Mucosa of descending colon (tissue), 3 donors: Measurements from ENCODE around the gene COMMD1. TPM values are rescaled to one million over a fixed set of nuclear protein-coding genes. Genes with fewer than 3 reads are reported as not detected.

Experiments
- ATAC-seq: fragments of 200-7000 bp; cut with Tn5 transposase; one replicate; pipeline ENCODE4 v1.9.1; 2020; ENCODE audit warnings: mild to moderate bottlenecking, moderate library complexity
- DNase-seq, 3 donors: peaks; one replicate each; pipeline ENCODE4 v3.0.0-alpha.2; 2020
- H3K36me3 ChIP-seq: fragments of 200-600 bp; one replicate; pipeline ENCODE4 v1.8.0; 2021; ENCODE audit warnings: low read depth, mild to moderate bottlenecking
- H3K4me1 ChIP-seq: fragments of 200-600 bp; one replicate; pipeline ENCODE4 v1.8.0; 2021; ENCODE audit warnings: low read depth, mild to moderate bottlenecking
- H3K4me3 ChIP-seq: fragments of 200-600 bp; one replicate; pipeline ENCODE4 v1.8.0; 2021; ENCODE audit warnings: mild to moderate bottlenecking
- H3K9me3 ChIP-seq: fragments of 200-600 bp; one replicate; pipeline ENCODE4 v1.8.0; 2021; ENCODE audit warnings: mild to moderate bottlenecking
- CTCF ChIP-seq: fragments of 200-600 bp; IDR thresholded peaks from one replicate; pipeline ENCODE4 v1.8.0; 2022; ENCODE audit warnings: antibody characterized with exemption, mild to moderate bottlenecking
- intact Hi-C, 2 donors: fragments of 100-400 bp; cut with DNase I in 1 of 2; cut with micrococcal nuclease in 1 of 2; formaldehyde crosslinking; loops; one replicate each; pipeline versions ENCODE4 v1.11.0 to v1.11.1; 2022; cut with DNase I, micrococcal nuclease
- total RNA-seq, 3 donors: library from RNA; stranded (reverse); fragmentation: NEBNext Ultra II Directional in 2 of 3; extraction: Animal tissue kit (Norgen Biotek cat#: 25700) in 2 of 3; gene quantifications; one replicate each; pipeline versions ENCODE4 v1.2.1 to v1.2.4, GENCODE V29; 2021 to 2023
- donor health status: DM: no; HTN: no; CAD: no; lungs with moderate emphysema.
- donor health status: DM: no; HTN: no; CAD: no.
- donor health status: DM: no; HTN: yes; CAD: no.

COMMD1 gene
- total RNA-seq, 3 donors from 2014 or later = 21.5 to 33.5 (median 24.8) TPM

GRCh38 chr2:61961231-61961901 is 55.9 kb downstream of the COMMD1 start:
- no peak for DNase-seq
- Histone ChIP-seq H3K4me1 (peaks cover 4% of the 10 kb centered on the region), H3K9me3 (no peaks in the 10 kb centered on the region), H3K36me3 (no peaks in the 10 kb centered on the region), H3K4me3 (no peak overlapping the region)
- no peak for ATAC-seq
- no peak for TF ChIP-seq CTCF
- intact Hi-C loops = no loop called here

- intact Hi-C loops = no loop called here
- peak in 1 of 3 donors; percentile 58 for DNase-seq
Measured at GRCh38 chr2:61962095-61962984, 56.9 kb downstream of the COMMD1 start.

GRCh38 chr2:61966087-61966727 is 60.7 kb downstream of the COMMD1 start:
- intact Hi-C loops = no loop called here
- peaks cover 4% of the 10 kb centered on the region for H3K4me1 ChIP-seq
- H3K4me3 ChIP-seq = no peak overlapping the region
- H3K9me3 ChIP-seq = no peaks in the 10 kb centered on the region
- DNase-seq (no peak), ATAC-seq (no peak)
- TF ChIP-seq CTCF = no peak
- H3K36me3 ChIP-seq = no peaks in the 10 kb centered on the region

More at GRCh38 chr2:61962095-61962984, 56.9 kb downstream of the COMMD1 start:
- no peaks in the 10 kb centered on the region for H3K36me3 ChIP-seq
- H3K4me3 ChIP-seq = no peak overlapping the region
- peaks cover 4% of the 10 kb centered on the region for H3K4me1 ChIP-seq
- no peak for TF ChIP-seq CTCF
- H3K9me3 ChIP-seq = no peaks in the 10 kb centered on the region
- peak; percentile 88 for ATAC-seq

- no peak for ATAC-seq
- H3K4me3 ChIP-seq = no peak overlapping the region
- intact Hi-C loops = no loop called here
- TF ChIP-seq CTCF = no peak
- no peaks in the 10 kb centered on the region for H3K36me3 ChIP-seq
- H3K4me1 ChIP-seq = no peaks in the 10 kb centered on the region
- no peaks in the 10 kb centered on the region for H3K9me3 ChIP-seq
- DNase-seq = no peak
Measured at GRCh38 chr2:61967262-61967661, 61.8 kb downstream of the COMMD1 start.

- ATAC-seq = no peak
Measured at GRCh38 chr2:61969376-61969775, 63.9 kb downstream of the COMMD1 start.

More at GRCh38 chr2:61969376-61969775, 63.9 kb downstream of the COMMD1 start:
- Histone ChIP-seq H3K9me3 (no peaks in the 10 kb centered on the region), H3K4me3 (no peak overlapping the region), H3K4me1 (no peaks in the 10 kb centered on the region), H3K36me3 (no peaks in the 10 kb centered on the region)
- no peak for TF ChIP-seq CTCF
- intact Hi-C loops = no loop called here
- no peak for DNase-seq
